Breast epithelium (tissue), 3 donors: Measurements from ENCODE around the gene DYNLRB2.

Source experiments
- POLR2AphosphoS5 ChIP-seq, 3 donors: sonication (generic); formaldehyde crosslinking; IDR thresholded peaks; one replicate each; pipeline ENCODE4 v1.6.1; 2017; ENCODE audit warnings: antibody characterized with exemption in 3 of 3
- TF ChIP-seq, protein P1 (sequence below), 3 donors: fragments of 450-650 bp; IDR thresholded peaks; one replicate each; pipeline ENCODE4 v1.5.1; 2016 to 2017; ENCODE audit warnings: antibody characterized with exemption in 3 of 3, mild to moderate bottlenecking in 3 of 3, moderate library complexity in 3 of 3

DNA sequence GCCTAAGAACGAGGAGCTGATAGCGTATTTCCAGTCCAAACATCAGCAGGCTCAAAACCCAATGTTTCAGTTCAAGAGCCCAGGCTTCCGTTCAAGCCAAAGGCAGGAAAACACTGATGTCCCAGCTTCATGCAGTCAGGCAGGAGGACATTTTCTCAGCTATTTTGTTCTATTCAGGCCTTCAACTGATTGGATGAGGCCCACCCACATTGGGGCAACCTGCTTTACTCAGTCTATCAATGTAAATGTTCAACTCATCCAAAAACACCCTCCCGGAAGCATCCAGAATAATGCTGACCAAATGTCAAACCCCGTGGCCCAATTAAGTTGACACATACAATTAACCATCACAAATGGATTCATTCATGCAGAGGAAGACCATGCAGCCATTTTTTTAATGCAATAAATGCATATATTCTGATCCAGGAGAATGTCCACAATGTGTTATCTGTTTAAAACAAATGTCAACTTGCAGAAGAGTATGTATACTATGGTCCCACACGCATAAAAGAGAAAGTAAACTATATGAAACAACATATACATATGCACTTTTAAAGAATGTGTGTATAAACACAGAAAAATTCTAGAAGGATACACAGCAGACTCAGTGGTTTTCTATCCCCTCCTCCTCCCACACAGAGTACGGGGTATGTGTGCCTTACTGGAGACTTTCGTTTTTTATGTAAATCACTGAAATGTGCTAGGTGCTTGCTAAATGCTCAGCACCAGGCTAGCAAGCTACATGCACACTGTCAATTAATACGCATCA is 28.8 kb upstream of the DYNLRB2 start:
- TF ChIP-seq POLR2AphosphoS5 (IDR thresholded peaks at IDR 0.05), result no peak
- TF ChIP-seq, protein P1, sequence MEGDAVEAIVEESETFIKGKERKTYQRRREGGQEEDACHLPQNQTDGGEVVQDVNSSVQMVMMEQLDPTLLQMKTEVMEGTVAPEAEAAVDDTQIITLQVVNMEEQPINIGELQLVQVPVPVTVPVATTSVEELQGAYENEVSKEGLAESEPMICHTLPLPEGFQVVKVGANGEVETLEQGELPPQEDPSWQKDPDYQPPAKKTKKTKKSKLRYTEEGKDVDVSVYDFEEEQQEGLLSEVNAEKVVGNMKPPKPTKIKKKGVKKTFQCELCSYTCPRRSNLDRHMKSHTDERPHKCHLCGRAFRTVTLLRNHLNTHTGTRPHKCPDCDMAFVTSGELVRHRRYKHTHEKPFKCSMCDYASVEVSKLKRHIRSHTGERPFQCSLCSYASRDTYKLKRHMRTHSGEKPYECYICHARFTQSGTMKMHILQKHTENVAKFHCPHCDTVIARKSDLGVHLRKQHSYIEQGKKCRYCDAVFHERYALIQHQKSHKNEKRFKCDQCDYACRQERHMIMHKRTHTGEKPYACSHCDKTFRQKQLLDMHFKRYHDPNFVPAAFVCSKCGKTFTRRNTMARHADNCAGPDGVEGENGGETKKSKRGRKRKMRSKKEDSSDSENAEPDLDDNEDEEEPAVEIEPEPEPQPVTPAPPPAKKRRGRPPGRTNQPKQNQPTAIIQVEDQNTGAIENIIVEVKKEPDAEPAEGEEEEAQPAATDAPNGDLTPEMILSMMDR (IDR thresholded peaks at IDR 0.05), result no peak
